Upper lobe of right lung (tissue), 1 donor: Measurements from ENCODE around the gene CALY. TPM values are rescaled to one million over a fixed set of nuclear protein-coding genes. Genes with fewer than 3 reads are reported as not detected.

Source experiments
- ATAC-seq: fragments of 200-7000 bp; cut with Tn5 transposase; one replicate; pipeline ENCODE4 v1.9.1; 2020; ENCODE audit warnings: mild to moderate bottlenecking, moderate library complexity
- DNase-seq: peaks from one replicate; pipeline ENCODE4 v3.0.0-alpha.2; 2020
- H3K27ac ChIP-seq: fragments of 200-600 bp; one replicate; pipeline ENCODE4 v1.8.0; 2022
- H3K27me3 ChIP-seq: fragments of 200-600 bp; one replicate; pipeline ENCODE4 v1.8.0; 2022; ENCODE audit warnings: mild to moderate bottlenecking
- H3K36me3 ChIP-seq: fragments of 200-600 bp; one replicate; pipeline ENCODE4 v1.8.0; 2022
- H3K4me1 ChIP-seq: fragments of 200-600 bp; one replicate; pipeline ENCODE4 v1.8.0; 2022
- H3K4me3 ChIP-seq: fragments of 200-600 bp; one replicate; pipeline ENCODE4 v1.8.0; 2022; ENCODE audit warnings: mild to moderate bottlenecking
- H3K9me3 ChIP-seq: fragments of 200-600 bp; one replicate; pipeline ENCODE4 v1.8.0; 2022
- CTCF ChIP-seq: fragments of 200-600 bp; IDR thresholded peaks from one replicate; pipeline ENCODE4 v1.8.0; 2022; ENCODE audit warnings: antibody characterized with exemption
- intact Hi-C: fragments of 100-400 bp; cut with DNase I; formaldehyde crosslinking; loops from one replicate; pipeline ENCODE4 v1.11.0; 2022
- total RNA-seq: library from RNA; stranded (reverse); fragmentation: NEBNext Ultra II Directional; extraction: Animal tissue kit (Norgen Biotek cat#: 25700); gene quantifications from one replicate; pipeline ENCODE4 v1.2.1, GENCODE V29; 2021
- donor health status: DM: no; HTN: yes; CAD: no; lungs with severe emphysema.

The CALY gene
- total RNA-seq, 1 donor from 2014 or later: not detected

- peaks cover 61% of the 10 kb centered on the region for H3K27me3 ChIP-seq
- TF ChIP-seq CTCF: no peak
Measured at GRCh38 chr10:133344236-133344635, 7.5 kb upstream of the CALY start.

GRCh38 chr10:133343558-133343957, 6.9 kb upstream of the CALY start:
- Histone ChIP-seq H3K4me3 (no peak overlapping the region), H3K4me1 (no peaks in the 10 kb centered on the region), H3K9me3 (no peaks in the 10 kb centered on the region), H3K27me3 (peaks cover 61% of the 10 kb centered on the region), H3K36me3 (no peaks in the 10 kb centered on the region), H3K27ac (no peak overlapping the region)
- no peak for TF ChIP-seq CTCF
- DNase-seq (no peak), ATAC-seq (no peak)
- intact Hi-C loops: no loop called here

More at GRCh38 chr10:133344236-133344635, 7.5 kb upstream of the CALY start:
- Histone ChIP-seq H3K9me3 (no peaks in the 10 kb centered on the region), H3K4me1 (no peaks in the 10 kb centered on the region), H3K36me3 (no peaks in the 10 kb centered on the region), H3K27ac (no peak overlapping the region), H3K4me3 (no peak overlapping the region)
- DNase-seq: no peak
- no peak for ATAC-seq
- intact Hi-C loops: no loop called here

- DNase-seq: no peak
- no peaks in the 10 kb centered on the region for H3K36me3 ChIP-seq
- no peak overlapping the region for H3K4me3 ChIP-seq
- no peak for TF ChIP-seq CTCF
- no peaks in the 10 kb centered on the region for H3K4me1 ChIP-seq
- H3K9me3 ChIP-seq: no peaks in the 10 kb centered on the region
- no peak for ATAC-seq
- H3K27me3 ChIP-seq: peaks cover 57% of the 10 kb centered on the region
- intact Hi-C loops: no loop called here
- no peak overlapping the region for H3K27ac ChIP-seq
Measured at GRCh38 chr10:133342942-133343341, 6.2 kb upstream of the CALY start.

GRCh38 chr10:133341983-133342382, 5.3 kb upstream of the CALY start:
- ATAC-seq (no peak), DNase-seq (no peak)
- no peaks in the 10 kb centered on the region for H3K36me3 ChIP-seq
- no peak overlapping the region for H3K4me3 ChIP-seq
- H3K27me3 ChIP-seq: peaks cover 55% of the 10 kb centered on the region
- no peak overlapping the region for H3K27ac ChIP-seq
- no peak for TF ChIP-seq CTCF
- intact Hi-C loops: no loop called here
- H3K9me3 ChIP-seq: no peaks in the 10 kb centered on the region
- no peaks in the 10 kb centered on the region for H3K4me1 ChIP-seq

GRCh38 chr10:133339708-133340380, 3.1 kb upstream of the CALY start:
- Histone ChIP-seq H3K36me3 (no peaks in the 10 kb centered on the region), H3K4me3 (no peak overlapping the region), H3K27me3 (peaks cover 58% of the 10 kb centered on the region), H3K27ac (no peak overlapping the region), H3K9me3 (no peaks in the 10 kb centered on the region), H3K4me1 (peaks cover 16% of the 10 kb centered on the region)
- no peak for ATAC-seq
- intact Hi-C loops: no loop called here
- TF ChIP-seq CTCF: no peak
- DNase-seq: no peak
